Limb (tissue), 2 donors: ENCODE data around the gene OTOG.
A peak's percentile ranks its signal among the peaks of the same experiment; 100 is the strongest.

Source experiments
- DNase-seq, 2 donors: peaks; one replicate each; pipeline ENCODE4 v3.0.0-alpha.2; 2016; ENCODE audit errors: extremely low spot score in 2 of 2

The OTOG gene

GRCh38 chr11:17692931-17693330, 145.9 kb downstream of the OTOG start:
- no peak for DNase-seq

- DNase-seq: no peak
Observed at GRCh38 chr11:17693531-17693930, 146.5 kb downstream of the OTOG start.

- DNase-seq: no peak
Observed at GRCh38 chr11:17694494-17695110, 147.5 kb downstream of the OTOG start.

GRCh38 chr11:17695454-17696441, 148.7 kb downstream of the OTOG start:
- DNase-seq: peak in 1 of 2 donors; percentile 48

- DNase-seq: no peak
Observed at GRCh38 chr11:17696741-17697140, 149.7 kb downstream of the OTOG start.
